Naive thymus-derived CD8-positive, alpha-beta T cell (primary cell): ENCODE measurements around the gene FRA10AC1. TPM values are rescaled to one million over a fixed set of nuclear protein-coding genes. Genes with fewer than 3 reads are reported as not detected.

Experiments used
- polyA plus RNA-seq, 3 donors: library from polyadenylated mRNA; unstranded; fragments of 300-500 nt; fragmentation: Illumina TruSeq; gene quantifications; one replicate each; pipeline ENCODE4 v1.2.3, GENCODE V29; 2021
- total RNA-seq, 8 experiments: library from RNA in 2 of 8; stranded (reverse) in 2 of 8; gene quantifications; one replicate each; pipeline ENCODE4 v1.2.3 and lab custom pipeline; 2021 to 2026

Gene FRA10AC1
- total and polyA plus RNA-seq, 5 experiments from 2014 or later = 5.8 to 28.9 (median 6.8) TPM

Other genes starting within 250 kb of the FRA10AC1 start
- under 1 TPM in 1 of 2 experiments, not detected in 1; 0.11 TPM for gene MYOF, start 220.3 kb downstream of the FRA10AC1 start, total RNA-seq
- not detected for gene MYOF, start 220.3 kb downstream of the FRA10AC1 start, polyA plus RNA-seq
- gene CEP55, start 206.0 kb downstream of the FRA10AC1 start, total RNA-seq = not detected
- gene CEP55, start 206.0 kb downstream of the FRA10AC1 start, polyA plus RNA-seq = not detected
- gene FFAR4, start 135.9 kb downstream of the FRA10AC1 start, total RNA-seq = not detected
- not detected for gene FFAR4, start 135.9 kb downstream of the FRA10AC1 start, polyA plus RNA-seq
- not detected for gene RBP4, start 101.4 kb downstream of the FRA10AC1 start, total RNA-seq
- not detected for gene RBP4, start 101.4 kb downstream of the FRA10AC1 start, polyA plus RNA-seq
- gene PDE6C, start 90.1 kb downstream of the FRA10AC1 start, total RNA-seq = not detected
- gene PDE6C, start 90.1 kb downstream of the FRA10AC1 start, polyA plus RNA-seq = under 1 TPM in 1 of 3 donors, not detected in 2; 0.19 TPM
- not detected for gene LGI1, start 55.3 kb upstream of the FRA10AC1 start, total RNA-seq
- not detected for gene LGI1, start 55.3 kb upstream of the FRA10AC1 start, polyA plus RNA-seq
- gene SLC35G1, start 191.4 kb upstream of the FRA10AC1 start, total RNA-seq = 1 to 10 TPM; 6.3 to 6.4 TPM
- 1 to 10 TPM; 2.3 to 3.9 (median 3.8) TPM for gene SLC35G1, start 191.4 kb upstream of the FRA10AC1 start, polyA plus RNA-seq